Testis (tissue), 2 donors: ENCODE measurements around the gene LPP.

Source experiments
- POLR2A ChIP-seq: fragments of 450-650 bp; IDR thresholded peaks from one replicate; pipeline ENCODE4 v1.6.1; 2017; ENCODE audit warnings: antibody characterized with exemption, mild to moderate bottlenecking, moderate library complexity
- TF ChIP-seq, protein P1 (sequence below), 3 experiments: fragments of 450-650 bp in 2 of 3; fragments of 200-600 bp in 1 of 3; sonication (generic) in 1 of 3; IDR thresholded peaks; one replicate each; pipeline ENCODE4 v1.5.1; 2016 to 2019; ENCODE audit warnings: antibody characterized with exemption in 3 of 3, mild to moderate bottlenecking in 2 of 3, moderate library complexity in 1 of 3

- TF ChIP-seq, protein P1, sequence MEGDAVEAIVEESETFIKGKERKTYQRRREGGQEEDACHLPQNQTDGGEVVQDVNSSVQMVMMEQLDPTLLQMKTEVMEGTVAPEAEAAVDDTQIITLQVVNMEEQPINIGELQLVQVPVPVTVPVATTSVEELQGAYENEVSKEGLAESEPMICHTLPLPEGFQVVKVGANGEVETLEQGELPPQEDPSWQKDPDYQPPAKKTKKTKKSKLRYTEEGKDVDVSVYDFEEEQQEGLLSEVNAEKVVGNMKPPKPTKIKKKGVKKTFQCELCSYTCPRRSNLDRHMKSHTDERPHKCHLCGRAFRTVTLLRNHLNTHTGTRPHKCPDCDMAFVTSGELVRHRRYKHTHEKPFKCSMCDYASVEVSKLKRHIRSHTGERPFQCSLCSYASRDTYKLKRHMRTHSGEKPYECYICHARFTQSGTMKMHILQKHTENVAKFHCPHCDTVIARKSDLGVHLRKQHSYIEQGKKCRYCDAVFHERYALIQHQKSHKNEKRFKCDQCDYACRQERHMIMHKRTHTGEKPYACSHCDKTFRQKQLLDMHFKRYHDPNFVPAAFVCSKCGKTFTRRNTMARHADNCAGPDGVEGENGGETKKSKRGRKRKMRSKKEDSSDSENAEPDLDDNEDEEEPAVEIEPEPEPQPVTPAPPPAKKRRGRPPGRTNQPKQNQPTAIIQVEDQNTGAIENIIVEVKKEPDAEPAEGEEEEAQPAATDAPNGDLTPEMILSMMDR (IDR thresholded peaks at IDR 0.05): no peak
- TF ChIP-seq POLR2A: no peak
These were observed 248.3 kb downstream of the LPP start for GRCh38 chr3:188402229-188402628.
